Esophagus muscularis mucosa (tissue), 4 donors: Measurements from ENCODE around the gene HIRIP3. TPM values are rescaled to one million over a fixed set of nuclear protein-coding genes. Genes with fewer than 3 reads are reported as not detected.

Source experiments
- DNase-seq: peaks from one replicate; pipeline ENCODE4 v3.0.0-alpha.2; 2017; ENCODE audit errors: extremely low spot score
- H3K27ac ChIP-seq, 4 donors: fragments of 200-600 bp; sonication (generic); replicated peaks in 1 of 4; 1 replicate in 3 of 4; 2 replicates in 1 of 4; pipeline ENCODE4 v1.5.1; 2016 to 2019; ENCODE audit warnings: mild to moderate bottlenecking in 1 of 4
- H3K27me3 ChIP-seq, 4 donors: fragments of 200-600 bp; sonication (generic); one replicate each; pipeline versions ENCODE4 v1.5.1 to v1.6.0; 2016 to 2019
- H3K36me3 ChIP-seq, 4 donors: fragments of 200-600 bp; sonication (generic); one replicate each; pipeline ENCODE4 v1.5.1; 2016 to 2019
- H3K4me1 ChIP-seq, 4 donors: fragments of 200-600 bp; sonication (generic); one replicate each; pipeline ENCODE4 v1.5.1; 2016 to 2019
- H3K4me3 ChIP-seq, 4 donors: fragments of 200-600 bp; sonication (generic); 1 replicate in 2 of 4; 2 replicates in 2 of 4; pipeline ENCODE4 v1.5.1; 2016 to 2019; ENCODE audit warnings: mild to moderate bottlenecking in 4 of 4, moderate library complexity in 1 of 4
- H3K9me3 ChIP-seq, 4 donors: fragments of 200-600 bp; sonication (generic); 1 replicate in 3 of 4; 2 replicates in 1 of 4; pipeline ENCODE4 v1.5.1; 2016 to 2019
- POLR2A ChIP-seq: fragments of 450-650 bp; IDR thresholded peaks from one replicate; pipeline ENCODE4 v1.6.1; 2017; ENCODE audit warnings: antibody characterized with exemption, moderate library complexity, mild to moderate bottlenecking, low read depth
- POLR2AphosphoS5 ChIP-seq, 2 donors: sonication (generic); formaldehyde crosslinking; IDR thresholded peaks; one replicate each; pipeline ENCODE4 v1.6.1; 2017; ENCODE audit warnings: antibody characterized with exemption in 2 of 2
- WGBS: methylation state at CpG from one replicate; pipeline ENCODE4 v1.1.5; 2018; 5-methylcytosine and 5-hydroxymethylcytosine counted together
- intact Hi-C: fragments of 100-400 bp; cut with DNase I; formaldehyde crosslinking; loops from one replicate; pipeline ENCODE4 v1.15.1; 2023
- total RNA-seq, 4 donors: library from RNA; depleted of rRNA; stranded (reverse); fragments of >200 nt; gene quantifications; one replicate each; pipeline versions ENCODE4 v1.1.0 to v1.2.1, GENCODE V29; 2016
- TF ChIP-seq, protein P1 (sequence below), 3 experiments: fragments of 200-600 bp in 2 of 3; fragments of 450-650 bp in 1 of 3; sonication (generic) in 2 of 3; IDR thresholded peaks; one replicate each; pipeline ENCODE4 v1.5.1; 2017 to 2019; ENCODE audit warnings: antibody characterized with exemption in 3 of 3, mild to moderate bottlenecking in 2 of 3, moderate library complexity in 1 of 3

HIRIP3 gene
- total RNA-seq, 4 donors from 2014 or later, result 20.8 to 39.4 (median 22.1) TPM

GRCh38 chr16:29943846-29944799 lies 51.3 kb downstream of the HIRIP3 start:
- WGBS, result 25% methylated on average over 11 of the region's 11 CpGs
- intact Hi-C loops, result no loop called here
- no peaks in the 10 kb centered on the region for H3K9me3 ChIP-seq
- H3K4me1 ChIP-seq, result peaks cover 0 to 14% (median 11%) of the 10 kb centered on the region in 4 donors
- H3K27me3 ChIP-seq, result no peaks in the 10 kb centered on the region
- no peak for TF ChIP-seq POLR2A
- TF ChIP-seq POLR2AphosphoS5 (IDR thresholded peaks at IDR 0.05), result peak; percentile 31 to 48
- TF ChIP-seq, protein P1, sequence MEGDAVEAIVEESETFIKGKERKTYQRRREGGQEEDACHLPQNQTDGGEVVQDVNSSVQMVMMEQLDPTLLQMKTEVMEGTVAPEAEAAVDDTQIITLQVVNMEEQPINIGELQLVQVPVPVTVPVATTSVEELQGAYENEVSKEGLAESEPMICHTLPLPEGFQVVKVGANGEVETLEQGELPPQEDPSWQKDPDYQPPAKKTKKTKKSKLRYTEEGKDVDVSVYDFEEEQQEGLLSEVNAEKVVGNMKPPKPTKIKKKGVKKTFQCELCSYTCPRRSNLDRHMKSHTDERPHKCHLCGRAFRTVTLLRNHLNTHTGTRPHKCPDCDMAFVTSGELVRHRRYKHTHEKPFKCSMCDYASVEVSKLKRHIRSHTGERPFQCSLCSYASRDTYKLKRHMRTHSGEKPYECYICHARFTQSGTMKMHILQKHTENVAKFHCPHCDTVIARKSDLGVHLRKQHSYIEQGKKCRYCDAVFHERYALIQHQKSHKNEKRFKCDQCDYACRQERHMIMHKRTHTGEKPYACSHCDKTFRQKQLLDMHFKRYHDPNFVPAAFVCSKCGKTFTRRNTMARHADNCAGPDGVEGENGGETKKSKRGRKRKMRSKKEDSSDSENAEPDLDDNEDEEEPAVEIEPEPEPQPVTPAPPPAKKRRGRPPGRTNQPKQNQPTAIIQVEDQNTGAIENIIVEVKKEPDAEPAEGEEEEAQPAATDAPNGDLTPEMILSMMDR (IDR thresholded peaks at IDR 0.05), result peak in 2 of 3 experiments; percentile 12 to 17
- peak overlapping the region; percentile 50 to 78 (median 64) for H3K27ac ChIP-seq
- H3K4me3 ChIP-seq, result no peak overlapping the region
- H3K36me3 ChIP-seq, result no peaks in the 10 kb centered on the region
- no peak for DNase-seq

Other genes with a start within 250 kb of the HIRIP3 start
- gene C16orf54, start 249.6 kb downstream of the HIRIP3 start, total RNA-seq, result 1 to 10 TPM; 1.3 to 2.5 (median 1.8) TPM
- gene ZG16, start 217.4 kb downstream of the HIRIP3 start, total RNA-seq, result under 1 TPM in 1 of 4 donors, not detected in 3; 0.23 TPM
- 10 to 100 TPM; 10.8 to 12.3 (median 11.8) TPM for gene KIF22, start 204.9 kb downstream of the HIRIP3 start, total RNA-seq
- 100 to 1,000 TPM; 120 to 284 (median 158) TPM for gene MAZ, start 189.1 kb downstream of the HIRIP3 start, total RNA-seq
- 10 to 100 TPM in 1 of 4 donors, 1 to 10 TPM in 3; 3.6 to 11.2 (median 6.7) TPM for gene PRRT2, start 183.4 kb downstream of the HIRIP3 start, total RNA-seq
- 10 to 100 TPM; 20.9 to 26.9 (median 26.5) TPM for gene PAGR1, start 179.5 kb downstream of the HIRIP3 start, total RNA-seq
- 100 to 1,000 TPM; 101 to 156 (median 123) TPM for gene MVP, start 175.2 kb downstream of the HIRIP3 start, total RNA-seq
- gene CDIPT, start 132.4 kb downstream of the HIRIP3 start, total RNA-seq, result 100 to 1,000 TPM; 105 to 178 (median 141) TPM
- gene SEZ6L2, start 96.1 kb downstream of the HIRIP3 start, total RNA-seq, result 1 to 10 TPM in 2 of 4 donors, under 1 TPM in 2; 0.84 to 7.9 (median 1.0) TPM
- gene ASPHD1, start 95.1 kb downstream of the HIRIP3 start, total RNA-seq, result under 1 TPM in 1 of 4 donors, not detected in 3; 0.33 TPM
- 10 to 100 TPM; 14.4 to 25.7 (median 18.8) TPM for gene KCTD13, start 69.4 kb downstream of the HIRIP3 start, total RNA-seq
- 100 to 1,000 TPM in 3 of 4 donors, 10 to 100 TPM in 1; 96.8 to 114 (median 105) TPM for gene TMEM219, start 33.5 kb downstream of the HIRIP3 start, total RNA-seq
- gene TAOK2, start 21.7 kb downstream of the HIRIP3 start, total RNA-seq, result 10 to 100 TPM; 40.9 to 63.6 (median 51.4) TPM
- 10 to 100 TPM; 38.2 to 58.1 (median 43.5) TPM for gene INO80E, start 624 bp upstream of the HIRIP3 start, total RNA-seq
- under 1 TPM in 2 of 4 donors, not detected in 2; 0.50 to 0.83 TPM for gene DOC2A, start 15.4 kb upstream of the HIRIP3 start, total RNA-seq
- gene C16orf92, start 27.6 kb upstream of the HIRIP3 start, total RNA-seq, result not detected
- gene TLCD3B, start 35.7 kb upstream of the HIRIP3 start, total RNA-seq, result under 1 TPM in 1 of 4 donors, not detected in 3; 0.23 TPM
- gene ALDOA, start 70.1 kb upstream of the HIRIP3 start, total RNA-seq, result 1,000 to 10,000 TPM; 1,300 to 1,765 (median 1,454) TPM
- 10 to 100 TPM; 43.6 to 61.3 (median 51.5) TPM for gene PPP4C, start 80.4 kb upstream of the HIRIP3 start, total RNA-seq
- gene TBX6, start 96.3 kb upstream of the HIRIP3 start, total RNA-seq, result 1 to 10 TPM in 1 of 4 donors, under 1 TPM in 3; 0.42 to 1.3 (median 0.67) TPM
- 100 to 1,000 TPM in 3 of 4 donors, 10 to 100 TPM in 1; 72.7 to 222 (median 154) TPM for gene YPEL3, start 100.6 kb upstream of the HIRIP3 start, total RNA-seq
- gene GDPD3, start 117.9 kb upstream of the HIRIP3 start, total RNA-seq, result 1 to 10 TPM in 3 of 4 donors, under 1 TPM in 1; 0.66 to 3.7 (median 2.2) TPM
- 10 to 100 TPM; 40.4 to 70.8 (median 56.9) TPM for gene MAPK3, start 127.6 kb upstream of the HIRIP3 start, total RNA-seq
- 10 to 100 TPM; 11.0 to 33.5 (median 23.1) TPM for gene CORO1A, start 188.0 kb upstream of the HIRIP3 start, total RNA-seq
- gene BOLA2B, start 198.0 kb upstream of the HIRIP3 start, total RNA-seq, result 100 to 1,000 TPM in 2 of 4 donors, 10 to 100 TPM in 2; 43.4 to 205 (median 116) TPM
- gene SLX1A, start 198.3 kb upstream of the HIRIP3 start, total RNA-seq, result 10 to 100 TPM; 12.9 to 27.1 (median 23.1) TPM
- 10 to 100 TPM in 3 of 4 donors, 1 to 10 TPM in 1; 2.5 to 23.7 (median 15.0) TPM for gene SULT1A3, start 203.6 kb upstream of the HIRIP3 start, total RNA-seq